Ramos (cell line): ENCODE results near the gene YPEL3.
"Not testable (repeated sequence)": the region's sequence is repeated elsewhere in the genome, so short reads cannot be mapped to it uniquely, and the experiment has no call there.

Experiments
- in situ Hi-C: fragments of 300-500 bp; cut with MboI; formaldehyde crosslinking; loops from one replicate; pipeline ENCODE4 v1.14.3; 2022; ENCODE audit warnings: low sequenced_read_pairs; ENCODE audit not compliant: unreplicated experiment

The YPEL3 gene

GRCh38 chr16:30119428-30119827, 23.4 kb upstream of the YPEL3 start:
- in situ Hi-C loops, result no loop called here

DNA sequence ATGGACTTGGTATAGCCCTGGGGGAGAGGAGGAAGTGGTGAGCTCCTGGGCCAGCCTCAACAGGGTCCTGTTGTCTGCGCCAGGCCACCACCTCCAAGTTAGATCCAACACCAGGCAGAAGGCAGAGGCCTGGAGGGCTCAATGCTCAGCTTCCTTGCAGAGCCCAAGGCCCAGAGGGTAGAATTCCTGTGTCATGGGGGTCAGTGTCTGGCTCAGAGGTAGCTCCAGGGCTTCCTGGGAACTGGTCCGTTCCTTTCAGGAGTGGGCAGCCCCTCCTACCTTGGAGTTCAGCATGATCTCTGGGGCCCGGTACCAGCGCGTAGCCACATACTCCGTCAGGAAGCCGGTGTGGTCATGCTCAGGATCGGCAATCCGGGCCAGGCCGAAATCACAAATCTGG, 21.8 kb upstream of the YPEL3 start:
- in situ Hi-C loops, result no loop called here

GRCh38 chr16:30116291-30117207, 20.5 kb upstream of the YPEL3 start:
- in situ Hi-C loops, result no loop called here

DNA sequence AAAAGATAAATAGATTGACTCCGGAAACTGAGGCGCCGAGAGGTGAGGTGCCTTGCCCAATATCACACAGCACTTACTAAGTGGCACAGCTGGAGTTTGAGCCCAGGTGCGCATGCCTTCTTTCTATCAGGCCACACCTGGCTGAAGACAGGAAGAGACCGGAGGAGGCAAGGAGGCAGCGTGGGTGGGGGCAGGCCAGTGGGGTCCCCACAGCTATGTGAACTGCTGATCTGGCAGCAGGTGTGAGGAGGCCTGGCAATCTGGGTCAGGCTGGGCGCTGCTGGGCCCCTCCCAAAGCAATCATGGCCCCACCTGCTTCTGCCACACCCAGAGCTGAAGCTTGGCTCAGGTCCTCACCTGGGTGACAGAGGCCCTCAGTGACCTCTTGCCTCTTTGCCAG, 19.2 kb upstream of the YPEL3 start:
- in situ Hi-C loops, result no loop called here

DNA sequence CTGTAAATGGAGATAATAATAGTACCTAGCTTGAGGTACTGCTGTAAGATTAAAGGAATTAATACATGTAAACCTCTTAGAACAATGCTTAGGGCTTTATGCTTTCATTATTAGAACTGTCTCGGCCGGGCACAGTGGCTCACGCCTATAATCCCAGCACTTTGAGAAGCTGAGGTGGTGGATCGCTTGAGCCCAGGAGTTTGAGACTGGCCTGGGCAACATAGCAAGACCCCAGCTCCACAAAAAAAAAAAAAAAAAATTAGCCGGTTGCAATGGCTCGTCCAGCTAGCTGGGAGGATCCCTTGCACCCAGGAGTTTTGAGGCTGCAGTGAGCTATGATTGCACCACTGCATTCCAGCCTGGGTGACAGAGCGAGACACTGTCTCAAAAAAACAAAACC, 18.8 kb upstream of the YPEL3 start:
- in situ Hi-C loops, result not testable (repeated sequence)

GRCh38 chr16:30114411-30114810, 18.4 kb upstream of the YPEL3 start:
- in situ Hi-C loops, result no loop called here

GRCh38 chr16:30113711-30114333, 17.8 kb upstream of the YPEL3 start:
- in situ Hi-C loops, result no loop called here

- in situ Hi-C loops, result no loop called here
Observed at GRCh38 chr16:30113031-30113710, 17.2 kb upstream of the YPEL3 start, which contains the start of gene GDPD3. Gene GDPD3 (minus strand): TSS chr16:30113537. CDS start chr16:30113478, 59 bp downstream.

DNA sequence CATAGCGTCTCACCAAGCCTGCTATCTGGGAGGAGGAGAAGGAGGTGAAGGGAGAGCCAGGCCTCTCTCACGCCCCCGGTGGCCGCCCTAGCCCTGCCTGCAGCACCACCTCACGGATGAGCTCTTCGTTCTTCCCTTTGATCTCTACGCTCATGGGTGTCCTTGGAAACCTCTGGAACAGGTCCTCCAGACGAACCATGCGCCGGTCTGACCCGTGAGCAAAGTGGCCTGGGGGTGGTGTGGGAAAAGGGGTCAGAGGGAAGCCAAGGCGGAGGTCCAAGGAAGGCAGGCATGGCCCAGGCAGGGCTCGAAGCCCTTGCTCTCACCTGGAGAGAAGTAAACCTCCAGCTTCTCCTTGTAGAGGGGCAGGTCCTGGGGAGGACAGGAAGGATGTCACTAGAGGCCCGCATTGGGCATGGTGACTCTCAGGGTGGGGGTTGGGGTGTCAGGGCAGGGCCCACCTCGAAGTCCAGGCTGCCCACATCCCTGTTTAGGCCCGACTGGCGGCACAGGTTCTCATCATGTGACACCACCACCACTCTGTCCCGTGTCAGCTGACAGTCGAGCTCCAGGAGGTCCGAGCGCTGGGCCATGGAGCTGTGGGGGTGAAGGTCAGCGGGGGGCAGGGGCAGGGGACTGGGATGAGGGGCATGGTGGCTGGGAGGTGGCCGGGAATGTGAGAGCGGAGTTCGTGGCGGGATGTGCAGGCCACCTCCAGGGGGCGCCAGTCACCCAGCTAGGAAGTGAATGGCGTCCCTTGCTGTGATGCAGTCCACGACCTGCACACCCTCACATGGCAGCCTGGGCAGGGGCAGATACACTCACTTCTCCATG, 16.4 kb upstream of the YPEL3 start:
- in situ Hi-C loops, result no loop called here

GRCh38 chr16:30110661-30111060, 14.6 kb upstream of the YPEL3 start:
- in situ Hi-C loops, result no loop called here

- in situ Hi-C loops, result no loop called here
Observed at GRCh38 chr16:30108059-30108850, 12.2 kb upstream of the YPEL3 start.

DNA sequence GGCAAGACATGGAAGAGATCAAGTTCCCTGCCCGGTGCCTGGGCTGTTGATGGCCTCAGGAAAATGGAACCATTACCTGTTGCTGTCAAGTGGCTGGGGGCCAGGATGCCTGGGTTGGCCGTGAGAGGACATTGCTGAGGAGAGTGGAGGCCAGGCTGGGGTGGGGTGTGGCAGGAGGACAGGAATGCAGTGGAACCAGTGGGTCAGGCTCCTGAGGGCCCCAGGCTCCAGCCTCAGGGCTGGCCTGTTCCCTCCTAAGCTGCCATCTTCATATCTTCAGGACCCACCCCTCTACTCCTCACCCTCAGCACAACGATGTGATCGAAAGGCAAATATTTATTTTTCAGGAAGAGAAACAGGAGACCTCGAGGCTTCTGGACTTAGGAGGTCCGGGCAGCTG, 8.5 kb upstream of the YPEL3 start:
- in situ Hi-C loops, result no loop called here

DNA sequence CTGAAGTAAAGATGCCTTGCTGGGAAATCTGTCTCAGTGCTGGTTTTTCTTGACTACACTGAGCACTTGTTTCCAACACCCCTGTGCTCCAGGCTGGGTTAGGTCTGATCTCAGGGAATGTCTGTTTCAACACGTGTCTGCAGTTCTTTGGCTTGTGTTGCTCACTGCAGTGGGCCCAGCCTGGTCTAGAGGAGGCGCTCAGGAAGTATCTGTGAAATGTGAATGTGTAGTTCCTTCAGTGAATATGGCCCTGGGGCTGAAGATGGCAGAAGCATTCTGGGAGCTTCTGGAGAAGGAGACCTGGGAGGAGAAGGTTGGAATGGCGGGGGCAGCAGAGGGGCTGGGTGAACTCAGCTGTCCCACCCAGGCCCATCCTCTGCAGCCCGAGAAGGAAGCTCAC, 8.1 kb upstream of the YPEL3 start:
- in situ Hi-C loops, result no loop called here

DNA sequence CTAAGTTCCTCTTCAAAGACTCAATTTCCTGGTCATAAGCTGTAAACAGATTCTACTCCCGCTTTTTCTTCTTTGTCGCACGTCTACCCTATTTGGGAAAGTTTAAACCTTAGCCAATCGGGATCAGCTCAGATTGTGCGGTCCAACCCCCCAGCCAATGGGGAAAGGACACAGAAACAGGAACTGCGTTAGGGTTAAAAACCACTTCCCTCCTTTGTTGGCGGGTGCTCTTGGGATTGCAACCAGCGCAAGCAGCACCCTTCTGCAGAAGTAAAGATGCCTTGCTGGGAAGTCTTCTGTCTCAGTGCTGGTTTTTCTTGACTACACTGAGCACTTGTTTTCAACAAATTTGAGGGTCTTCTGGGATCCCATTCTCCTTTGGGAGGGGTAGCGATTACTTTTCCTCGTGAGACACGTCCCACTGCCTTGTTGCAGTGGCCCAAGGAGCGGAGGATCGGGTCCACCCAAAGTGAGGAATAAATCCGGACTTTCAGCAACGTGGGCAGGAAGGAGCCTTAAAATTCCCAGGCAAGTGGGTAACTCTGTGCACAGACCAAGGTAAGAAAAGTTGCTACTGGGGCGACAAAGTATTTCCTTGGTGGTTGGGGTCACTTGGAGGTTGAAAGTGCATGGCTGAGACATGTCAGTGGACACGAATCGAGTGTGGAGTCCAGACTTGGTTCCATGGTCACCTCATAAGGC, 1.0 kb upstream of the YPEL3 start:
- in situ Hi-C loops, result loop anchor here (10.0 kb wide), 1 partner anchor 518 kb away; the partner anchor contains the start of gene ZNF689

DNA sequence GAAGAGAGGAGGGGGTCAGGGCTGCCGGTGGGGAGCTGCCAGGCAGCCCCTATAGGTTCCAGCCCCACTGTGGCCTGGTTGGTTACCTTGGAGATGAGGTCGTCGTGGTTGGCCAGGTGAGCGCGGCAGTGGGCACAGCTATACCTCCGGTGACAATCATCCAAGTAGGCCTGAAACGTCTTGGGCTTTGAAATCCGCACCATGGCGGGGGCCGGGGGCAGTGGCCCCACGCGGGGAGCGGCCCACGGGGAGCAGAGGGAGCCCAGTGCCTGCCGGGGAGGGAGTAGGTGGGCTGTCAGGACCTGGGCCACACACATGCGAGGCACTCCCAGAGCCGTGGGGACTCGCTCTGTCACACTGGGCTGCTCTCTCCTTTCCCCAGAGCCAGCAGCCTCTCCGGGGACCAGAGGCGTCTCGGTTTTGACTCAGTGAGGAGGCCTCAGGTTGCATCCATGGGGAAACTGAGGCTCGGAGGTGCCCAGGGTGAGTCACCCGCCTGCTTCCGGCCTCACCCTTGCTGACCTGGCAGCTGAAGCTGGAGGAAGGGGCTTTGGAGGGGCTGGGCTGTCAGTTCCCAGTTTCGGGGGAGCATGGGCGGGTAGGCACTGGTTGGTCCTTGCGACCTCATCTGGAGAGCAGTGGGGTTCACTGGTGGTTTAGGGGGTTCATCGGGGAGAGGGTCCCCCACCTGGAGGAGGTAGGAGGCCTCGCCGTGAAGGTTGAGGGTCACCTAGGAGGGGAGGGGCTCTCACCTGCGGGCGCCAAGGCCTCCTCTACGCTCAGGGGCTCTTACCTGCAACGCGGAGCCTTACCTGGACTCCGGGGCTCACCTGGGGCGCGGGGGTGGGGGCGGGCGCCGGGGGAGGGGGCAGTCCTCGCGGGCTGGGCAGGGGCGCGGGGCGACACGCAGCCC, 591 bp downstream of the YPEL3 start:
- in situ Hi-C loops, result loop anchor here (10.0 kb wide), 1 partner anchor 519 kb away; the partner anchor contains the start of gene ZNF689

GRCh38 chr16:30094541-30095165, 1.4 kb downstream of the YPEL3 start:
- in situ Hi-C loops, result loop anchor here (10.0 kb wide), 1 partner anchor 520 kb away; the partner anchor contains the start of gene ZNF689
